ENCODE data around the gene CANT1. TPM values are rescaled to one million over a fixed set of nuclear protein-coding genes. Genes with fewer than 3 reads are reported as not detected.

CANT1 gene
- total and polyA plus RNA-seq, 2 of the 13 experiments (the other 11 are each of a cell fraction or from before 2014, with no cell fraction given): 34.1 to 42.1 TPM

- FAIRE-seq: no peak
- Histone ChIP-seq H3K4me1 (ENCODE audit: insufficient read depth, low read length) (peaks cover 19% of the 10 kb centered on the region), H3K4me3 (replicated peaks in 1 of 3; ENCODE audit: insufficient read depth in 1 of 3, low read depth in 2 of 3, low read length in 3 of 3) (no peak overlapping the region), H3K36me3 (replicated peaks in 1 of 2; ENCODE audit: control insufficient read depth in 1 of 2, insufficient read depth in 2 of 2, low read length in 2 of 2) (no peaks in the 10 kb centered on the region), H3K79me2 (ENCODE audit: insufficient read depth, low read length) (no peaks in the 10 kb centered on the region), H4K20me1 (ENCODE audit: insufficient read depth, low read length) (no peaks in the 10 kb centered on the region), H3K9ac (ENCODE audit: insufficient read depth, low read depth, low read length) (no peak overlapping the region), H2AFZ (ENCODE audit: low read length) (no peak overlapping the region), H3K9me3 (ENCODE audit: low read length) (peaks cover 16% of the 10 kb centered on the region), H3K27ac (ENCODE audit: extremely low read length, insufficient read depth, low read length) (no peak overlapping the region), H3K27me3 (ENCODE audit: control insufficient read depth in 1 of 2, insufficient read depth in 2 of 2, low read length in 2 of 2) (peaks cover 2 to 18% of the 10 kb centered on the region in 2 experiments; a peak in 1 of 5 replicates), H3K4me2 (ENCODE audit: low read depth, low read length) (no peak overlapping the region)
- ATAC-seq: peak; percentile 43
- TF ChIP-seq MAFK (conservative IDR thresholded peaks at IDR 0.05 in 1 of 2, IDR thresholded peaks at IDR 0.05 in 1 of 2; ENCODE audit: low read length in 2 of 2) (0 out of 4 replicates have a peak, but pooled peaks of 1 of the 2 experiments have one; percentile 11), MAX (IDR thresholded peaks at IDR 0.05) (no peak)
- no peak for DNase-seq (ENCODE audit: low spot score)
- ChIA-PET CTCF (ENCODE audit: low intra/inter-chr PET ratio, low total read pairs) (no interaction called here), POLR2A (no interaction called here)
- 41% methylated on average over 10 of the region's 10 CpGs for WGBS (ENCODE audit: low lambda C conversion rate)
- BruUV-seq (replicated peaks): no TSS peak
- in situ Hi-C loops (cut with HindIII; ENCODE audit: extremely low pct_ligation_motif_present, low pct_unique_long_range_greater_than_20kb) (no loop called here), intact Hi-C loops (cut with micrococcal nuclease; ENCODE audit: unreplicated experiment) (no loop called here)
These were observed 48.3 kb upstream of the CANT1 start for GRCh38 chr17:79057737-79058385.

- H4K20me1 ChIP-seq (ENCODE audit: insufficient read depth, low read length): no peaks in the 10 kb centered on the region
- DNase-seq (ENCODE audit: low spot score) (no peak), FAIRE-seq (no peak), ATAC-seq (no peak)
- BruUV-seq (replicated peaks): no TSS peak
- ChIA-PET CTCF (ENCODE audit: low intra/inter-chr PET ratio, low total read pairs) (no interaction called here), POLR2A (no interaction called here)
- intact Hi-C loops (cut with micrococcal nuclease; ENCODE audit: unreplicated experiment): no loop called here
- no peak overlapping the region for H3K4me2 ChIP-seq (ENCODE audit: low read depth, low read length)
- H3K4me3 ChIP-seq (replicated peaks in 1 of 3; ENCODE audit: insufficient read depth in 1 of 3, low read depth in 2 of 3, low read length in 3 of 3): no peak overlapping the region
- no peak overlapping the region for H2AFZ ChIP-seq (ENCODE audit: low read length)
- H3K9ac ChIP-seq (ENCODE audit: insufficient read depth, low read depth, low read length): no peak overlapping the region
- H3K9me3 ChIP-seq (ENCODE audit: low read length): peaks cover 16% of the 10 kb centered on the region
- in situ Hi-C loops (cut with HindIII; ENCODE audit: extremely low pct_ligation_motif_present, low pct_unique_long_range_greater_than_20kb): no loop called here
- no peak overlapping the region for H3K27ac ChIP-seq (ENCODE audit: extremely low read length, insufficient read depth, low read length)
- TF ChIP-seq ZNF83 (CRISPR knock-in tag; IDR thresholded peaks at IDR 0.05; ENCODE audit: borderline replicate concordance): no peak
- no peak for TF ChIP-seq ZNF749 (CRISPR knock-in tag; IDR thresholded peaks at IDR 0.05; ENCODE audit: borderline replicate concordance)
- TF ChIP-seq TRIM24 (CRISPR knock-in tag; IDR thresholded peaks at IDR 0.05): no peak
- no peak for TF ChIP-seq ZBTB43 (CRISPR knock-in tag; conservative IDR thresholded peaks at IDR 0.05)
- no peaks in the 10 kb centered on the region for H3K36me3 ChIP-seq (replicated peaks in 1 of 2; ENCODE audit: control insufficient read depth in 1 of 2, insufficient read depth in 2 of 2, low read length in 2 of 2)
- H3K79me2 ChIP-seq (ENCODE audit: insufficient read depth, low read length): no peaks in the 10 kb centered on the region
- peaks cover 6 to 28% of the 10 kb centered on the region in 2 experiments; a peak in 4 of 5 replicates for H3K27me3 ChIP-seq (ENCODE audit: control insufficient read depth in 1 of 2, insufficient read depth in 2 of 2, low read length in 2 of 2)
- H3K4me1 ChIP-seq (ENCODE audit: insufficient read depth, low read length): peaks cover 19% of the 10 kb centered on the region
- WGBS (ENCODE audit: low lambda C conversion rate): 37% methylated on average over 5 of the region's 5 CpGs
These were observed 45.6 kb upstream of the CANT1 start for GRCh38 chr17:79055197-79055596.
